Neural cell (in vitro differentiated cells): ENCODE results near the gene ARHGEF12.

ENCODE experiments used
- CTCF ChIP-seq: fragments of 450-650 bp; IDR thresholded peaks from 2 replicates; pipeline ENCODE4 v1.5.1; 2014; ENCODE audit warnings: antibody characterized with exemption, mild to moderate bottlenecking, moderate library complexity; ENCODE audit not compliant: poor library complexity, severe bottlenecking
- POLR2AphosphoS5 ChIP-seq: IDR thresholded peaks from 2 replicates; pipeline ENCODE4 v1.6.1; 2012
- SMC3 ChIP-seq: fragments of 450-650 bp; conservative IDR thresholded peaks from 2 replicates; pipeline ENCODE4 v1.6.1; 2014; ENCODE audit warnings: antibody characterized with exemption, mild to moderate bottlenecking, moderate library complexity; ENCODE audit not compliant: poor library complexity

GRCh38 chr11:120505801-120506425 is 169.7 kb downstream of the ARHGEF12 start:
- no peak for TF ChIP-seq CTCF
- TF ChIP-seq POLR2AphosphoS5: no peak
- TF ChIP-seq SMC3: no peak
